NOMO-1 treated with DMSO at 0.1 percent for 48 hours (cell line): ENCODE data around the gene FUT4.
"Not testable (repeated sequence)": the region's sequence is repeated elsewhere in the genome, so short reads cannot be mapped to it uniquely, and the experiment has no call there.

Experiments
- DNase-seq: peaks from one replicate; lab custom pipeline; 2025; ENCODE audit not compliant: unreplicated experiment; lab: John Stamatoyannopoulos, UW

The FUT4 gene

GRCh38 chr11:94543695-94544645, at the start of gene FUT4:
FUT4 (plus strand) TSS chr11:94543921; CDS start chr11:94544134, 213 bp downstream.
- peak; percentile 94 for DNase-seq

GRCh38 chr11:94494126-94494680, 49.5 kb upstream of the FUT4 start:
- DNase-seq: no peak

- no peak for DNase-seq
These were observed 43.5 kb upstream of the FUT4 start for GRCh38 chr11:94500181-94500580.

- no peak for DNase-seq
These were observed 42.2 kb upstream of the FUT4 start for GRCh38 chr11:94501522-94501921.

- peak; percentile 48 for DNase-seq
These were observed 38.9 kb upstream of the FUT4 start for GRCh38 chr11:94504689-94505293.

- DNase-seq: not testable (repeated sequence)
These were observed 37.2 kb upstream of the FUT4 start for GRCh38 chr11:94506513-94506912.

- peak; percentile 88 for DNase-seq
These were observed 36.2 kb upstream of the FUT4 start for GRCh38 chr11:94507485-94507884.

- DNase-seq: peak; percentile 23
These were observed 31.6 kb upstream of the FUT4 start, which contains the start of gene C11orf97 for GRCh38 chr11:94511932-94512781. C11orf97 (plus strand) TSS chr11:94512461; CDS start chr11:94512529, 68 bp downstream.

GRCh38 chr11:94513091-94513490, 30.6 kb upstream of the FUT4 start:
- DNase-seq: peak; percentile 31

GRCh38 chr11:94515398-94515797, 28.3 kb upstream of the FUT4 start:
- no peak for DNase-seq

- DNase-seq: no peak
These were observed 27.0 kb upstream of the FUT4 start for GRCh38 chr11:94516725-94517124.

GRCh38 chr11:94518300-94518699, 25.4 kb upstream of the FUT4 start:
- no peak for DNase-seq

- DNase-seq: peak; percentile 59
These were observed 24.1 kb upstream of the FUT4 start for GRCh38 chr11:94519478-94520084.

- DNase-seq: peak; percentile 28
These were observed 22.0 kb upstream of the FUT4 start for GRCh38 chr11:94521684-94522083.

GRCh38 chr11:94524341-94524740, 19.4 kb upstream of the FUT4 start:
- DNase-seq: no peak

- DNase-seq: peak; percentile 29
These were observed 18.0 kb upstream of the FUT4 start for GRCh38 chr11:94525546-94526324.

- peak; percentile 65 for DNase-seq
These were observed 16.9 kb upstream of the FUT4 start for GRCh38 chr11:94526645-94527438.

- no peak for DNase-seq
These were observed 15.2 kb upstream of the FUT4 start for GRCh38 chr11:94528551-94528950.

- DNase-seq: no peak
These were observed 11.5 kb upstream of the FUT4 start for GRCh38 chr11:94532211-94532610.
